Ovary (tissue), 3 donors: ENCODE data around the gene GLI1.

Experiments used
- EP300 ChIP-seq: sonication (generic); formaldehyde crosslinking; IDR thresholded peaks from one replicate; pipeline ENCODE4 v1.6.1; 2017; ENCODE audit warnings: antibody characterized with exemption
- POLR2A ChIP-seq: fragments of 450-650 bp; IDR thresholded peaks from one replicate; pipeline ENCODE4 v1.6.1; 2017; ENCODE audit warnings: antibody characterized with exemption, mild to moderate bottlenecking, moderate library complexity
- TF ChIP-seq, protein P1 (sequence below), 3 donors: fragments of 450-650 bp in 2 of 3; fragments of 200-600 bp in 1 of 3; IDR thresholded peaks; one replicate each; pipeline versions ENCODE4 v1.5.1 to v1.8.0; 2016 to 2022; ENCODE audit warnings: antibody characterized with exemption in 3 of 3, mild to moderate bottlenecking in 1 of 3
- donor health status: DM: no; HTN: no; CAD: no.

DNA sequence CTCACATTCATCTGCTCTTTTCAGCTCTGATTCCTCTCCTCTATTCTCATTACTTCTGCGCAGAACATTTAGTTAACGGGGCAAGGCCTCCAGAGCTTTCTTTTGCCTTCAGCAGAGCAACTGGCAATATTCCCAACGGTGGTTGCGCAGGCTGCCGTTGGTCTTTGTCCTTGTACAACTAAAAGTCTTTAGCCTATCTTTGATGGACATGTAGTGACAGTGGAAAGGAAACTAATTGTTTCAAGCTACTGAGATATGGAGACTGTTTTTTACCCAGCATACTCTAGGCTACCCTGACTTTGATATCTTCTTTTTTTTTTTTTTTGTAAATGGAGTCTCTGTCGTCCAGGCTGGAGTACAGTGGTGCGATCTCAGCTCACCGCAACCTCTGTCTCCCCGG lies 41.3 kb upstream of the GLI1 start:
- TF ChIP-seq, protein P1, sequence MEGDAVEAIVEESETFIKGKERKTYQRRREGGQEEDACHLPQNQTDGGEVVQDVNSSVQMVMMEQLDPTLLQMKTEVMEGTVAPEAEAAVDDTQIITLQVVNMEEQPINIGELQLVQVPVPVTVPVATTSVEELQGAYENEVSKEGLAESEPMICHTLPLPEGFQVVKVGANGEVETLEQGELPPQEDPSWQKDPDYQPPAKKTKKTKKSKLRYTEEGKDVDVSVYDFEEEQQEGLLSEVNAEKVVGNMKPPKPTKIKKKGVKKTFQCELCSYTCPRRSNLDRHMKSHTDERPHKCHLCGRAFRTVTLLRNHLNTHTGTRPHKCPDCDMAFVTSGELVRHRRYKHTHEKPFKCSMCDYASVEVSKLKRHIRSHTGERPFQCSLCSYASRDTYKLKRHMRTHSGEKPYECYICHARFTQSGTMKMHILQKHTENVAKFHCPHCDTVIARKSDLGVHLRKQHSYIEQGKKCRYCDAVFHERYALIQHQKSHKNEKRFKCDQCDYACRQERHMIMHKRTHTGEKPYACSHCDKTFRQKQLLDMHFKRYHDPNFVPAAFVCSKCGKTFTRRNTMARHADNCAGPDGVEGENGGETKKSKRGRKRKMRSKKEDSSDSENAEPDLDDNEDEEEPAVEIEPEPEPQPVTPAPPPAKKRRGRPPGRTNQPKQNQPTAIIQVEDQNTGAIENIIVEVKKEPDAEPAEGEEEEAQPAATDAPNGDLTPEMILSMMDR (IDR thresholded peaks at IDR 0.05), result no peak
- TF ChIP-seq EP300, result no peak
- TF ChIP-seq POLR2A, result no peak
